NCI-H2196 (cell line): Measurements from ENCODE around the gene BLOC1S6.

Source experiments
- DNase-seq: peaks from one replicate; lab custom pipeline; 2025; ENCODE audit not compliant: unreplicated experiment; lab: John Stamatoyannopoulos, UW

Gene BLOC1S6

GRCh38 chr15:45587863-45588170, 638 bp downstream of the BLOC1S6 start:
- DNase-seq, result no peak

GRCh38 chr15:45588219-45588875, 1.2 kb downstream of the BLOC1S6 start:
- DNase-seq, result no peak

- no peak for DNase-seq
Observed at GRCh38 chr15:45589256-45589655, 2.1 kb downstream of the BLOC1S6 start.

GRCh38 chr15:45594319-45594718, 7.1 kb downstream of the BLOC1S6 start:
- DNase-seq, result no peak

GRCh38 chr15:45594835-45595530, 7.8 kb downstream of the BLOC1S6 start:
- no peak for DNase-seq

- DNase-seq, result no peak
Observed at GRCh38 chr15:45603881-45604280, 16.7 kb downstream of the BLOC1S6 start.

DNA sequence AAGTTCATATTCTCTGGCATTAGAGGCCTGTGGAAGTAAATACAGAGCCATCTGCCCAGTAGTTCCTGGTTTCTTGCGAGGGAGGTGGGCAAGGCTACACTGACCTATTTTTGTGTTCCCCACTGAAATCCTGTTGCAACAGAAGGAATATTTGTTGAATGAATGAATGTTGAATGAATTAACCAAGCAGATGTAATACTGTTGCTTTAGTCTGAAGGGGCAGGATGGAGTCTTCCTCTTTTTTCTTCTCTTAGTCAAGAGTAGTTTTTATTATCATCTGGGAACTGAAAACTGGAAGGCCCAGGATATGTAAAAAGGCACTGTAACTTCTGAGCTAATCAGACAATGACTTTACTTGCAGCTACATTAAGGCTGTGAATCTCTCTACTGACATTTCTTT, 17.1 kb downstream of the BLOC1S6 start:
- no peak for DNase-seq

DNA sequence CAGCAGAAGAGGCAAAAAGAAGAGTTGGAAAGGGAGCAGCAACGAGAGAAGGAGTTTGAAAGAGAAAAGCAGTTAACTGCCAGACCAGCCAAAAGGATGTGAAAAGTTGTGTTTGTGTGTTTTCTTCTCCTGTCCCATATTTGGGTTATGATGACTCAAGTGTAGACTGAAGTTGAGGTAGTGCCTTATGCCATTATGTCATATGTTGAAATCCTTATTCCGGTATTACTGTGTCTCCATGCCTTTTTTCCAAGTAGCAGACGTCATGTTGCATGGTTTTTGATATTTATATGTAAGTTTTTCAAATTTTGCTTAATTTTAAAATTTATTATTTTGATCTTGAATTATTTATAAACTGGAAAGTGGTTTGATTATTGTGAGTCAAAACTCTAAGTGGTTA, 19.2 kb downstream of the BLOC1S6 start:
- DNase-seq, result no peak

DNA sequence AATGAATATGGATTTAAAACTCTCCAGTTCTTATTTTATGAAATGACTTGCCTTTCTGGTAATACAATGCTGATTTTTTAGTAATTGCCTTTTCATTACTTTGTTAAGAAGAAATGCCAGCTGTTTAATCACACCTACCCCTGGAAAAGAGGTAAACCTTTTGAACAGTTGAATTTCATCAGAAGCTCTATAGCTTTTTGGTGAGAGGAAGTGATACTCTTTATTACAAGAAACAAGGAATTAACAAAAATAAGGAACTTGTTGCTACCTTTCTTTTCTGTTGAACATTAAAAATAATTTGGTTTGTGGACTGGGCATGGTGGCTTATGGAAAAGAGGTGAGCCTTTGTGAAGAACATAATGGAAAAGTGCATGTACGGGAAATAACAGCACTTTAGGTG, 19.7 kb downstream of the BLOC1S6 start:
- DNase-seq, result no peak

DNA sequence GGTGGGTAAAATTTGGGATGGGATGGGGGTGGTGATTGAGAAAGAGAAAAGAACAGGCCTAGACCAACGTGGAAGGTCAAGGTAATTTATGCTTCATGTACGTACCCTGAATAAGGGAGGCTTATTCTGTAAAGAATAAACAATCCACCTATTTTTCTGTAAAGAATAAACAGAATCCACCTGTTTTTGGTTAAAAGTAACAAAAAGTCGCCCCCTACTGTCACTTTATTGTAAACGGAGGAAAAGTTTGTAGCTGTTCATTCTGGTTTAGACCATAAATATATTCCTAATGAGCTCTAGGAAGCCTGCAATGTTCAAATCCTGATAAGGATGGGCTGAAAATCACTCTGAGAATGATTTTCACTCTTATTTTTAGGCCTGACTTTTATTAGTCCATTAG, 24.1 kb downstream of the BLOC1S6 start:
- DNase-seq, result peak; percentile 18

- no peak for DNase-seq
Observed at GRCh38 chr15:45612790-45613415, 25.7 kb downstream of the BLOC1S6 start.

GRCh38 chr15:45616901-45617323, 29.7 kb downstream of the BLOC1S6 start:
- DNase-seq, result no peak

- no peak for DNase-seq
Observed at GRCh38 chr15:45618813-45619212, 31.6 kb downstream of the BLOC1S6 start.

DNA sequence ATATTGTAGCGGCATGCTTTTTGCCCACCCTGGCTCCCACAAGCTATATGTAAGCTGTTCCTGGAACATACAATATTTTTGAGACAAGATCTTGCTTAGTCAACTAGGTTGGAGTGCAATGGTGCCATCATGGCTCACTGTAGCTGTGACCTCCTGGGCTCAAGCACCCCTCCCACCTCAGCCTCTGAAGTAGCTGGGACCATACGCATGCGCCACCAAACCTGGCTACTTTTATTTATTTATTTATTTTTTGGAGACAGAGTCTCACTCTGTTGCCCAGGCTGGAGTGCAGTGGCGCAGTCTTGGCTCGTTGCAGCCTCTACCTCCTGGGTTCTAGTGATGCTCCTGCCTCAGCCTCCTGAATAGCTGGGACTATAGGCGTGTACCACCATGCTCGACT, 41.0 kb downstream of the BLOC1S6 start:
- no peak for DNase-seq

GRCh38 chr15:45630917-45631691, 43.9 kb downstream of the BLOC1S6 start:
- DNase-seq, result no peak

DNA sequence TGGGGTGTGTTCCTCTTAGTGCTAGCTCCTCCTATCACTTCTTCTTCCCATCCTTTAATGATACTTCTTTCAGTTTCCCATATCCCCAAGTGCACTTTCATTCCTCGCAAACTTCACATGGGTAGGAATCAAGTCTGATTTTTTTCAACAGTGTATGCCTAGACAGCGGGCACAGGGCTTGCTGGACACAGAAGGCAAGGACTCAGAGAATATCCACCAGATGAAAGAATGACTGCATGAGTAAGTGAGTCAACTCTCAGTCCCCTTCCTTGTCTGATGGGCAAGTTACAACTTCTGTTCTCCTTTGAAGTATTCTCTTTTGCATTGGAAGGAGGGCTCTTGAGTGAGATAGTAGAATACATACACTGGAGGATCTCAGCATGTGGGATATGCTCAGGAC, 44.6 kb downstream of the BLOC1S6 start:
- DNase-seq, result no peak

- peak; percentile 73 for DNase-seq
Observed at GRCh38 chr15:45634432-45635190, 47.4 kb downstream of the BLOC1S6 start, which contains the start of gene SQOR. SQOR (plus strand) TSS chr15:45635029; CDS start chr15:45658924, 23,895 bp downstream.

DNA sequence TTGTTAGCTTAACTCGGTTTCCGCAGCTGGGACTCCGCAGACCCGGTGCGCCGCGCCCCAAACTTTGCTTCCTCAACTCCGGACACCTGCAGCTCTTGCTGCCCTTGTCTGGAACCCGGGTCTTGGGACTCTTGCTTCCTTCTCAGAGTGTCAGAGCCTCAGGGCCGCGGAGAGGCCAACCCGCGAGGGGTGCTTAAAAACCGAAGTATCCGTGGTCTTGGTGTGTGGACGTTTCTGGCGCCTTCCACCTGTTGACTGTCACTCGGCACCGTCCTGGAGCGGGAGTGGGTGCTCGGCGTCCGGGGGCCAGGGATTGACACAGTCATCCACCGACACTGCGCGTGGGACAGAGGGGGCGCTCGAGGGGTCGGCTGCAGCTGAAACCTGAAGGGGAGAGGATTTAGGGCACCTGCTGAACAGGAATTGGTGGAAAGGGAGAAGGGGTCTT, 48.0 kb downstream of the BLOC1S6 start:
- no peak for DNase-seq

- no peak for DNase-seq
Observed at GRCh38 chr15:45635763-45636292, 48.6 kb downstream of the BLOC1S6 start.

- no peak for DNase-seq
Observed at GRCh38 chr15:45637141-45637540, 50.0 kb downstream of the BLOC1S6 start.
